ENCODE measurements around the gene LRRC47.

LRRC47 gene

GRCh38 chr1:3734602-3735001 lies 61.7 kb downstream of the LRRC47 start:
- ChIA-PET POLR2A (no interaction called here), CTCF (interaction anchor here (2.1 kb wide), 1 partner anchor 10 kb away, joined by 17 read pairs; no protein-coding TSS in a partner anchor)
- TF ChIP-seq, protein P1, sequence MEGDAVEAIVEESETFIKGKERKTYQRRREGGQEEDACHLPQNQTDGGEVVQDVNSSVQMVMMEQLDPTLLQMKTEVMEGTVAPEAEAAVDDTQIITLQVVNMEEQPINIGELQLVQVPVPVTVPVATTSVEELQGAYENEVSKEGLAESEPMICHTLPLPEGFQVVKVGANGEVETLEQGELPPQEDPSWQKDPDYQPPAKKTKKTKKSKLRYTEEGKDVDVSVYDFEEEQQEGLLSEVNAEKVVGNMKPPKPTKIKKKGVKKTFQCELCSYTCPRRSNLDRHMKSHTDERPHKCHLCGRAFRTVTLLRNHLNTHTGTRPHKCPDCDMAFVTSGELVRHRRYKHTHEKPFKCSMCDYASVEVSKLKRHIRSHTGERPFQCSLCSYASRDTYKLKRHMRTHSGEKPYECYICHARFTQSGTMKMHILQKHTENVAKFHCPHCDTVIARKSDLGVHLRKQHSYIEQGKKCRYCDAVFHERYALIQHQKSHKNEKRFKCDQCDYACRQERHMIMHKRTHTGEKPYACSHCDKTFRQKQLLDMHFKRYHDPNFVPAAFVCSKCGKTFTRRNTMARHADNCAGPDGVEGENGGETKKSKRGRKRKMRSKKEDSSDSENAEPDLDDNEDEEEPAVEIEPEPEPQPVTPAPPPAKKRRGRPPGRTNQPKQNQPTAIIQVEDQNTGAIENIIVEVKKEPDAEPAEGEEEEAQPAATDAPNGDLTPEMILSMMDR (IDR thresholded peaks at IDR 0.05; ENCODE audit: insufficient read depth, low read length, missing control alignments): no peak
- H3K4me3 ChIP-seq (ENCODE audit: low read depth, low read length): no peak overlapping the region
- DNase-seq (ENCODE audit: low read depth, low spot score): no peak

DNA sequence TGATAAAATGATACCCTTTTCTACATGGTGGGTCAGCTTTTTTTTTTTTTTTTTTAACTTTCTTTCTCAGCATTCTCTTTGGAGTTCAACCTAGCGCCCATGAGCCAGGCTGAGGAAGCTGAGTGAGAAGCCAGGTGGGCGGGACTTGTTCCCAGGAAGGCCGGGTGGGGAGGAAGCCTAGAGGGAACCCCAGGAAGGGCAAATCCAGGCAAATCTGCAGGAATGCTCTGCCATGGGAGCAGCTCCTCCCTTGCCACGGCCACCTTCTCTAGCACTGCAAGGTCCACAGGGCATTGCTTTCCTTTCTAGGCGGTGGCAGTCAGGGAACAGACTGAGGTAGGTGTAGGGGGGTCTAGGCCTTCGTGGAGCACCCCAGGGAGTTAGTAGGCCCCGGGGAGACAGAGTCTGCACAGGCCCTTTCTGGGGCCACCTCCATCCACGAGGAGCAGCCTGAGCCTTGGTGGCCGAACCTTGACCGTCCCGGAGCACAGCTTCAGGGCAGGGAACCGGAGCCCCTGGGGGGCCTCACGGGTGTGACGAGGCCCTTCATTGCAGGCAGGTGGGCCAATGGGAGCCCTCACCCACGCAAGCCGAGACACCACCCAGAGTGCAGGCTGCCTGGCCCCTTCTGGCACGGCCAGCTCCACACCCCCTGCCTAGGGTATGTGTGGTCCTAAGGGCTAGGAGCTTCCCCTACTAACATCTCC lies 62.3 kb downstream of the LRRC47 start:
- TF ChIP-seq, protein P1 (IDR thresholded peaks at IDR 0.05; ENCODE audit: insufficient read depth, low read length, missing control alignments): no peak
- ChIA-PET CTCF (interaction anchor here (2.1 kb wide), 1 partner anchor 9 kb away, joined by 17 read pairs; no protein-coding TSS in a partner anchor), POLR2A (no interaction called here)
- DNase-seq (ENCODE audit: low read depth, low spot score): no peak
- H3K4me3 ChIP-seq (ENCODE audit: low read depth, low read length): no peak overlapping the region

GRCh38 chr1:3733094-3733882 lies 63.0 kb downstream of the LRRC47 start:
- TF ChIP-seq, protein P1 (IDR thresholded peaks at IDR 0.05; ENCODE audit: insufficient read depth, low read length, missing control alignments): no peak
- ChIA-PET CTCF (interaction anchor here (2.1 kb wide), 1 partner anchor 9 kb away, joined by 17 read pairs; no protein-coding TSS in a partner anchor), POLR2A (no interaction called here)
- H3K4me3 ChIP-seq (ENCODE audit: low read depth, low read length): no peak overlapping the region
- no peak for DNase-seq (ENCODE audit: low read depth, low spot score)

GRCh38 chr1:3732434-3733093 lies 63.7 kb downstream of the LRRC47 start:
- POLR2A ChIA-PET: no interaction called here
- no peak for DNase-seq (ENCODE audit: low read depth, low spot score)
- H3K4me3 ChIP-seq (ENCODE audit: low read depth, low read length): no peak overlapping the region
- CTCF ChIA-PET: interaction anchor here (1.4 to 2.1 kb wide), 2 partner anchors 8 to 11 kb away, joined by 4 to 17 read pairs; no protein-coding TSS in a partner anchor
- TF ChIP-seq, protein P1 (IDR thresholded peaks at IDR 0.05; ENCODE audit: insufficient read depth, low read length, missing control alignments): no peak

- ChIA-PET CTCF (interaction anchor here (1.4 kb wide), 1 partner anchor 10 kb away, joined by 4 read pairs; no protein-coding TSS in a partner anchor), POLR2A (no interaction called here)
- TF ChIP-seq, protein P1 (IDR thresholded peaks at IDR 0.05; ENCODE audit: insufficient read depth, low read length, missing control alignments): no peak
- no peak overlapping the region for H3K4me3 ChIP-seq (ENCODE audit: low read depth, low read length)
- DNase-seq (ENCODE audit: low read depth, low spot score): no peak
Measured at GRCh38 chr1:3731583-3732433, 64.5 kb downstream of the LRRC47 start.

Measured in AG04449 (cell line).